DMS79 (cell line): ENCODE data around the gene BANP.
"Not testable (repeated sequence)": the region's sequence is repeated elsewhere in the genome, so short reads cannot be mapped to it uniquely, and the experiment has no call there.

Experiments used
- DNase-seq: peaks from one replicate; lab custom pipeline; 2025; lab: John Stamatoyannopoulos, UW

BANP gene

DNA sequence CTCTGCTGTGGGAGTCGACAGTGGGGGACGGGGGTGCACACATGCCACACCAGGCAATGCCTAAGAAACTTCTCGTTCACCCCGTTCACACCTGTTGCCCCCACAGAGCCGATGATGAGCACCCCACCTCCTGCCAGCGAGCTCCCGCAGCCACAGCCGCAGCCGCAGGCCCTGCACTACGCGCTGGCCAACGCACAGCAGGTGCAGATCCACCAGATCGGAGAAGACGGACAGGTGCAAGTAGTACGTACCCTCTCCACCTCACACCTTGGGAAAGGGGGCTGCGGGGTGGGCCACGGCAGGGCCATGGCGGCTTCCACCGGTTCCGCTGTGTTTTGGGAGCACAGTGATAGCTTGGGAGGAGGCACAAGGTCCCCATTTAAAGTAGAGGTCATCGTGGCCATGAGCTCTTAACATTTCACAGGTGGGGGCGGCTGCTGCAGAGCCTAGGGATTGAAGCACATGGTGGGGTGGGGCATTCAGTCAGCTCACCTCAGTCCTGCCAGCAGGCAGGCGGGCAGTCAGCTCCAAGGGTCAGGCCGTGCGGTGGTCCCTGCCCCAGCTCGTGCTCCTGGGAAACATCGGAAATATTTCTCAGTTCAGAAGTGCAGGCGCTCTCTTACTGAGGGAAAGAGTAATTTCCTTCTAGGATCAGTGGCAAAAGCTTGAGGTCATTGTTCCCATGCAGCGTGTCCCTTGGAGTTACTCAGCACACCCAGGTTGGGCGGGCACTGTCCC, 81.9 kb downstream of the BANP start:
- not testable (repeated sequence) for DNase-seq

DNA sequence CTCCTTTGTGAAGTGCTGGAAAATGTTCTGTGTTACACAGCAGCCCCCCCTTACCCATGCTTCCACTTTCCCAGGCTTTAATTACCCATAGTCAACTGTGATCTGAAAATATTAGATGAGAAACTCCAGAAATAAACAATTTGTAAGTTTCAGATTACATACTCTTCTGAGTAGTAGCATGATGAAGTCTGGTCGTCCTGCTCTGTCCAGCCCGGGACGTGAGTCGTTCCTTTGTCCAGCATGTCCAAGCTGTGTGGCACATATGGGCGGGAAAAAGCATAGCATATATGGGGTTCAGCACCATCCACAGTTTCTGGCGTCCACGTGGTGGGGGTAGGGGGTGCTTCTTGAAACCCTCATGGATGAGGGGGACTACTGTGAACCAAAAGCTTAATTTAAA, 83.5 kb downstream of the BANP start:
- no peak for DNase-seq

DNA sequence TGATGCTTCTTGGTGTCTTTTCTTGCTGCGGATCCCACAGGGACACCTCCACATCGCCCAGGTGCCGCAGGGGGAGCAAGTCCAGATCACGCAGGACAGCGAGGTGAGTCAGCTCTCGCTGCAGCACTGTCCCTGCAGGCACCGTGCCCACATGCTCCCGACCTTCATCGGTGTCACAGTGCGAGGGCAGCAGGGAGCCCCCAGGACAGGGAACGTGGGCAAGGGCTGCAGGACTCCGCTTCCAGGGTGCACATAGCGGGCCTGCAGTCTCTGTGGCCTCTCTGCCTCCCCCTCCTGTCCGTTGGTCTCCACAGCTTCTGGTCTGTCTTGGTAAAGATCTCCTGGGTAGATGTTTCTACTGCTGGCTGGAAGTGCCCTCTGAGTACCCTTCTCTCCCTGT, 84.1 kb downstream of the BANP start:
- no peak for DNase-seq

DNA sequence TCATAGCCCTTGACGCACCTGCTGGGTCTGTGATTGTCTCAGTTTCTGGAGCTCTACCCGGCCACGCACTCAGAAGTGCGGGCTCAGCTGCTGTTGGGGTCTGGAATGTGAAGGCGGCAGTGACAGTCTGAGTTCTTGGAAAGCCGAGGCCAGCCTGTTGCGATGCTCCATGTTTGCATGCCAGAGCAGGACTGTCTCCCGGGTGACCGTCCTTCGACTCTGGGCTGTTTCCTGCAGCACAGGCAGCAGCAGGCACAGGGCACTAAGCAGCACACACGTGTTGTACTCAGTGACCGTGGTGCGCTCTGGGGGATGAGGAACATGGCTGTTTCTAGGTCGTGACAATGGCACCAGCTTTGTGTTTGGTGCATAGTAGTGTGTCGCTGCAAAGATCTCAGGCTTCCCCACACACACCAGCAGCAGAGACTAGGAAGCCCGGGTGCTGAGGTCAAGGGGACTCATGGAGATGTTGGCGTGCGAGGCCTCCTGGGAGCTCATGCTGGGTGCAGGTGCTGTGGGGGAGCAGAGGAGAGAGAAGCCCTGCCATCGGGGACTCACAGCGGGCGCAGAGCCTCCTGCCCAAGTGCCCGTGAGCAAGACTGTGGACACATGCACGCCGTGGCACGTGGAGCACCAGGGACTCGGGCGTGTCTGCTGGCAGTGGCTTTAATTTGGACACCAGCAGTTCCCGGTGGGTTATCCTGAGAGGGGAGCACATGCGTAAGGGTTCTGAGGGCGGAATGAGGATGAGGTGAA, 84.8 kb downstream of the BANP start:
- DNase-seq: not testable (repeated sequence)

DNA sequence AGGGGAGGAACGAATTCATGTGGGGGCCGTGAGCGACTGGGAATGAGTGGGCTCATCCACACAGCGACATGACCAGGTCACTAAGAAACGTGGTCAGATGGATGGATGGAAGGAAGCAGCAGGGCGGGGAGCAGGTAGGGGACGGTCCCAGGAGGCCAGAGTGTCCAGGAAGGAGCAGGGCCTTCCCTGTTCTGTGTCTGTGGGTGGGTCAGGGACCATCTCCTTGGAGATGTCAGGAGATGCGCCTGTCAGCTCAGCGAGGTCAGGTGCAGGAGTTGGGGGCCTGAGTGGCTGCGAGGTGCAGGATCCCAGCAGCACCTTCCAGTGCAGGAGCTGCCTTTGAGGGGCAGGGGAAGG, 85.4 kb downstream of the BANP start:
- not testable (repeated sequence) for DNase-seq

DNA sequence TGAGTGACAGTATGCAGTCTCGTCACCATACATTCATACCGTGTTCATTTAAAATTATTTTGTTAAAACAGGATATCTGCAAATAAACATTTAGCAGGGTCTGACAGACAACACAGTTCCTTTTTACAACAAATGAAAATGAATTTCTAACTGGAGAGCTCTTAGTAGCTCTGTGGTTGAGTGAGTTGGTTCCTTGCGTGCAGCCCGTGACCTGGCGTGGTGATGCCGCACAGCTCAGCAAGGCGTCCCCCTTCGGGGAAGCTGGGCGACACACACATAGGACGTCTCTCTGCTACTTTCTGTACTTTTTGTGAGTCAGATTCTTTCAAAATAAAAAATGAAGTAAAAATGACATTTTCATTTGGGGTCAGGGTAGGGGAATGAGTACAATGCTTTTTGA, 86.1 kb downstream of the BANP start:
- DNase-seq: not testable (repeated sequence)

DNA sequence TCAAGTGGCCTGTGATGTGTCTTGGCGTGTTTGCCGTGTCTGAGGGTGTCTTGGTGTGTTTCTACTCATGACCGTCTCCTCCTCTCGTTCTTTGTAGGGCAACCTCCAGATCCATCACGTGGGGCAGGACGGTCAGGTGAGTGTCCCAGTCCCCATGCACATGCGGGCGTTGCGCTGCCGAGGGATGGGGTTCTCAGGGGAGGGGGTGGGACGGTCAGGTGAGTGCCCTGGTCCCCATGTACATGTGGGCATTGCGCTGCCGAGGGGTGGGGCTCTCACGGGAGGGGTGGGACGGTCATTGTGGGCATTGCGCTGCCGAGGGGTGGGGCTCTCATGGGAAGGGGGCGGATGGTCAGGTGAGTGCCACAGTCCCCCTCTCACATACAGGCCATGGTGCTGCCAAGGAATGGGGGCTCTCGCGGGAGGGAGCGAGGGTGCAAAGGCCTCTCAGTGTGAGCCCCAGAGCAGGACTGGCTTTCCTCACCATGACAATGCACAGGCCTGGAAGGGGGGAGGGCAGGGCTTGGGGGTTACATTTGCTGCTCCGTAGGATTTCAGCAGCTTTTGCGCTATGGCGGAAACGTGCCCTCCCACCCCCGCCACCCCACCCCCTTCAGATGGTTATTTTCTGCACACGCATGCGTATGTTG, 86.8 kb downstream of the BANP start:
- not testable (repeated sequence) for DNase-seq

DNA sequence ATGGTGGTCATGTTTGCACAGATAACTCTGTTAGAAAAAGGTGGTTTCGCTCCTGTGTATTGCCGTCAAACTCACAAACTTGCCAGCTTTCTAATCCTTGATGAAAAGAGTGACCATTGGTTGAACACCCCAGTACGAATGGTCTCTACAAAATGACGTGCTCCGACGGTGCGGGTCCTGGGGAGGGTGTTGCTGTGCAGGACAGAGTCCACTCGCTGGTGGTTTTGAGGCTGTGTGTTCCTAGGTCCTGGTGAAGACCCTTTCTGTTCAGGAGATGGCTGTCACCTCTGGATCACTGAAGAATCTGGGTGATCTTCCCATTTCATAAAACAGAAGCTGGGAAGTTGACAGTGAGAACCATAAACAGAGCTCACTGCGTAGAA, 87.3 kb downstream of the BANP start:
- not testable (repeated sequence) for DNase-seq

DNA sequence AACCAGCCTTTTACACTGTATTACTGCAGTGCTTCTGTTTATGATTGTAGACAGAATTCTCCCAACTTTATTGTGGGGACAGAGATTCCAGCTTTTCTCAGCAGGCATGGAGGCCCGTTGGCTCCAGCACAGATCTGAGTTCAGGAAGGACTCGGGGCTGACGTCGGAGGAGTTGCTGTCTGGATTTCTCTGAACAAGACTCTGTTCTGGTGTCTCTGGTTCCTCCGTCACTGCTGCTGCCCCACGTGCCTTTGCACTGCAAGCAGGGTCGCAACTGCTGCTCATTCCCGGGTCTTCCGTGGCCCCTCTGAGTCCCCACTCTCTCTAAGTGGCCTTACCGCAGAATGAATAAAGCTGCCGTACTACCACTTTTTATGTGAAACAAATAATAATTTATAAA, 88.4 kb downstream of the BANP start:
- DNase-seq: no peak

DNA sequence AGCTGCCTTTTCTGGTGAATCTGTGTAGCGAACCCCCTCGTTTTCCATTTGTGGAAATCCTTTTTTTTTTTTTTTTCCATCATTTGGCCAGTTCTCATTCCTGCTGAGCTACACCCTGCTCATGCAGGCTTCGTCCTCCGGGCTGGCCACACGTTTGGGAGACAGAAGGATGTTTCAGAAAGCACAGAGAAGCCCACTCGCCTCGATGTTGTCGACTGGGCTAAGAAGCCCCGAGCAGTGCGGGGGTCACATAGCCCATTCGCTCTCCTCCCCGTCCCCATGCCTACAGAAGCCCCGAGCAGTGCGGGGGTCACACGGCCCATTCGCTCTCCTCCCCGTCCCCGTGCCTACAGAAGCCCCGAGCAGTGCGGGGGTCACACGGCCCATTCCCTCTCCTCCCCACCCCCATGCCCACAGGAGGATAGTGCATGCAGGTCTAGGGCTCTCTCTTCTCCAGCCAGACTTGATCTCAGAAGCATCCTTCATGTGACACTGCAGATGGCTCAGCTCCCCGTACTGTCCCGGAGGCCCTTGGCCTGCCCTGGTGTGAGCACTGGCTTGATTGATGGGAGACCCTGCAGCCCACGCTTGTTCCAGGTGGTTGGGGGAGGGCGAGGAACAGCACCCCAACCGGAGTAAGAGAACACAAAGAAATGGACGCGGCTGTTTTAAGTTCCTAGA, 89.1 kb downstream of the BANP start:
- not testable (repeated sequence) for DNase-seq

DNA sequence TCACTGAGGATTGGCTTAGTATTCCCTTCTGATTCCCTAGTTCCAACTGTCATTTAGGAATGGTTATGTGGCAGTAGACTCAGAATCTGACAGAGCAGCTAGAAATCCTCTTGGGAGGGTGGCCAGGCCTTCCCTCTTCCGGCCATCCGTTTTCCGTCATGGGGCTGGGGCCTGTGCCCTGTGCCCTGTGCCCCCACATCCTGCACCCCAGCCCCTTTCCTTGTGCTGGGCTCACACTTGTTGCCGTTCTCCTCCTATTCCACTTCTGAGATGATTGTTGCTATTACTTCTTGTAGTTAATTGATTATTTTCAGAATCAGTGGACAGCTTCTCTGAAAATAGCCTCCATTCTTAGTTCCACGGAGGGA, 89.6 kb downstream of the BANP start:
- DNase-seq: not testable (repeated sequence)

DNA sequence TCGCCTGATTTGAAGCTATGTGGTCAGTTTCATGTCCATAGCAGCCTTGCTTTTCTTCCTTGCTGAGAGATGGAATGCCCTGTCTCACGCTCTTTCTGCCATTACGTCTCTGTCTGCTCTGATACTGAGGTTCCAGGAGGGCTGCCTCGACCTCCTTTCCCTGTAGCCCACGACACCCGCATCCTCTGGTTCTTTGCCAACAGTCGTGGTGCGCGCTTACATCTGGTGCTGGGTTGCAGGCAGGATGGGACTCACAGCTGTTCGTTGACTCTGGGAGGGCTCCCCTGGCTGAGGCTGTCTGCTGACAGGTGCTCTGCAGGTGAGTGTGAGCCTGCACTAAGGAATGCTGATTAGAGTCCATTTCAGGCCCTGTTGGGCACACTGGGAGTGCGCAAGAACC, 90.3 kb downstream of the BANP start:
- not testable (repeated sequence) for DNase-seq

DNA sequence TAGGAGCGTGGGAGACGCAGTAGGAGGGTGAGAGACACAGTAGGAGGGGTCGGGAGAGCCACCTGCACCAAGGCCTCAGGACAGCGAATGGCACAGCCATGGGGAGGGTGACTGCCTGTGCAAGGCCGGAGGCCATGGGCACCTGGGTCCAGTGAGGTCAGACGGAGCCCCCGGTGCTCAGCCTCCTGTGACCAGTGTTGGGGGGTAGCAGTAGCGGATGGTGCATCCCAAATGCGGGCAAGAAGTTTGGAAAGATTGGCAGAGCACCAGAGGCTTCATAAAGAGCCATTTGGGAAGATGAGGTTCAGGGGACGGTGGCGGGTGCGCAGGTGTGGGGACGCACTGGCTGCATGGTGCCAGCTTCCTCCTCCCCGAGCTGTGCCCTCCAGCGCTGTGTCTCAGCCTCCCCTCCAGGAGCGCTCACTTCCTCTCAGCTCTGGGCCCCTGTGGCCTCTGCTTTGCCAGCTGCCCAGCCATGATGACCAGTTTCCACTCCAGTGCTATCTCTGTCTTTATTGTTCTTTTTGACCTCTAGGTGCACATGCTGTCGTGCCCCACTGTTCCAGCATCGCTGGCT, 90.8 kb downstream of the BANP start:
- not testable (repeated sequence) for DNase-seq

DNA sequence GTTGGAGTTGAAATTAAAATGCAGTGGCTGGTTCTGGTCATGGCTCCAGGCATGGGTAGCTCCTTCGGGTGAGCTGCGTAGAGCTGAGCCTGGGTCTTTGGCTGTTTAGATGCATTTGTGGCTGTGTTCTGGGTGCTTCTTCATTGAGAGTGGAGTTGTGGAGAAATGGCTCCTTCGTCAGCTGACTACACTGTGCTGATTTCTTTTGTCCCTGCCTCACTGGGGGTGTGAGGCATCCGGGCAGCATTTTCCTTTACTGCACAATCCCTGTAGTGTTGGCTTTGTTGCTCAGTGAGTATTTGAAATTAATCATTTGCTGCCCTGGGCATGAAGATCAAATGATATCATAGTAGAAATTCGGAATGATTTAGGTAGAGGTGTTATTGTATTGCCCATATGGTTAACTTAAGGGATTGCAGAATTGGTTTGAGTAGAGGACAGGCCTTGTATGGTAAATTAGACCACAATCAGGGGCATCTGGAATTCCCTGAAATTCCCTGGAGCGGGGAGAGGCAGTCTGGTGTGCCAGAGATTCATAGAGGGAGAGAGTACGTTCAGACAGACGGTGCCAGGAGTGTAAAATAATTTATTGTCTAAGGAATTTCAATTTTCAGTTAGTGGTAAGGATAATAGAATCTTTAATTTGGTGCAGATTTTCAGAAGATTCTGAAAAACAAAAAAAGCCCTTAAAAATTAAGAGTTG, 92.1 kb downstream of the BANP start:
- not testable (repeated sequence) for DNase-seq

DNA sequence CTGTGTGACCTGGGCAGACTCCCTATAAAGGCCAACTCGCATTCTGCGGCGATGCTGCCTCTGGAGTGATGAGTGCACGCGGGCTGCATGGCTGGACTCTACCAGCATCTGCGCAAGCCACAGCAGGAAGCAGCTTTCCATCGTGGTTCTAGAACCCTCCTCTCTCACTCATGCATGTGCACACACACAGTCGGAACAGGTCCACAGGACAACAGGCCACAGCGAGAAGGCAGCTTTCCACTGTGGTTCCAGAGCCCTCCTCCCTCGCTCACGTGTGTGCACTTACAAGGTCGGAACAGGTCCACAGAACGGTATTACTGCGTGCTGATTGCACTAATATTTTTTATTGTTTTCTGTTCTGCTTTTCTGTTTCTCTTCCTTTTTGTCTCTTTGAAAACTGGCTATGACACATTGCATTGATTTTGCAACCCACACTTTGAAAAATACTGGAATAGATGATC, 92.9 kb downstream of the BANP start:
- DNase-seq: not testable (repeated sequence)

DNA sequence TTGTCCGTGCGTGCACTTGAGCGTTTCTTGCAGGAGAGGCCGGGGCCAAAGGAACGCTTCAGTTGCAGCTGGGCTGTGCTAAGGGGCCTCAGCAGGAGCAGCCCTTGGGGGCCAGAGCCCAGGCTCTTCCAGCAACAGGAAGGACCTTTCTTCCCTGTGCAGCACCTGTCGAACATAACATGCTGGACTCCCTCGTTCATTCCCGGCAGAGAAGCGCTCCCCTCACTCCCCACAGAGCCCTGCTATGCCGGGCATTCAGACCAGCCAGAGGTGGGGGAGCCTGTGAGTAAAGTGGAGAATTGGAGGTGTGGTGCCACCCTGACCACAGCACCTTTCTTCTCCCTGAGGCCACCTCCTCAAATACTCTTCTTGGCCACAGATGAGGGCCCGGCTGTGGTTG, 94.1 kb downstream of the BANP start:
- not testable (repeated sequence) for DNase-seq

DNA sequence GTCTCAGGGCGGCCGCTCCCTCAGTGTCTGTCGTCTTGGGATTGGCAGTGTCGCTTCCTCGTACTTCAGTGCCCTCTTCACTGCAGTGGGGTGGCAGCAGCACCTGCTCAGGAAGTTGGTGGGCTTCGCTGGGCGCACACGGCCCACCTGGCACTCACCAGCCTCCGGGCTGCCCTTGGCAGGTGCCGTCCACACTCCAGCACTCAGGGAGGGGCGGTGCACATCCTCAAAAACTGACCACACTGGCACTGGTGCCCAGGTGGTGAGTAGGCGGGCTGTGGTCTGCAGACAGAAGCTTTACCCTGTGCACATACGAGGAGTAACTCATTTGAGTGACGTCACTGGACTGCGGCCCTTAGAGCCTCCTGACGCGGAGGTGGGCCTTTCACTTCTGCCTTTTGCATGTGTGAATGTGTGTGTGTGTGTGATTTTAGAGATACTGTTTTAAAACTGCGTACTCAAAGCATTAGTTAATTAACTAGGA, 94.6 kb downstream of the BANP start:
- DNase-seq: no peak

DNA sequence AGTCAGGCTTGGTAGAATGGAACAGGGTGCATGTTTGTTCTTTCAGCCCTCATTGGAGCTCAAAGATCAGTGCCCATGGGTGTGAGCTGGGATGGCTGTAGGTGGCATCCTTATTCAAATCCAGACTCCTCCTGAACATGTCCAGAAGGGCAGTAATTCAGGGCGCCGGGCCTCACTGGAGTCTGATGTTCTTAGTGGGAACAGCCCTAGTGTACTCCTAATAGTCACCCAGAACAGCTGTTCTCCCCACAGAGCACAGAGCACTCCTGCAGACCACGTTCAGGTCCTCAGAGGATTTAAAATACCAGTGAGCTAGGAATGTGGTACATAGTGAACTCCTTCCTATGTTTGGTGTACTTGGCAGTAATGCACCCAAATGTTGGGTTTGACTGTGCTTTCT, 96.2 kb downstream of the BANP start:
- no peak for DNase-seq

DNA sequence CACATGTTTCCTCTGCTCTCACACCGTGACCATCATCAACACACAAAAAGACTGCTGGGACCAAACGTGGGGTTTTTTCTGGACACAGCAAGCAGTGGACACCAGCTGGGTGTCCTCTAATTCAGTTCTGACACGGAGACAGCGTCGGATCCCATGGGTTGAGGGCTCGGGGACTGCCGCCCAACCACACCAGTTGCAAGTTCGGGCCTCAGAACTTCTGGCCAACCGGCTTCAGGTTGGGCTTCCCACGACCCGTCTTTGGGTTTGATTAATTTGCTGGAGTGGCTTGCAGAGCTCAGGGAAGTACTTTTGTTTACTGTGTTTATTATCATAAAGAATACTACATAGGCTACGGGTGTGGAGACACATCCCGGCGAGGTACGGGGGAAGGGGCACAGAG, 97.8 kb downstream of the BANP start:
- no peak for DNase-seq

DNA sequence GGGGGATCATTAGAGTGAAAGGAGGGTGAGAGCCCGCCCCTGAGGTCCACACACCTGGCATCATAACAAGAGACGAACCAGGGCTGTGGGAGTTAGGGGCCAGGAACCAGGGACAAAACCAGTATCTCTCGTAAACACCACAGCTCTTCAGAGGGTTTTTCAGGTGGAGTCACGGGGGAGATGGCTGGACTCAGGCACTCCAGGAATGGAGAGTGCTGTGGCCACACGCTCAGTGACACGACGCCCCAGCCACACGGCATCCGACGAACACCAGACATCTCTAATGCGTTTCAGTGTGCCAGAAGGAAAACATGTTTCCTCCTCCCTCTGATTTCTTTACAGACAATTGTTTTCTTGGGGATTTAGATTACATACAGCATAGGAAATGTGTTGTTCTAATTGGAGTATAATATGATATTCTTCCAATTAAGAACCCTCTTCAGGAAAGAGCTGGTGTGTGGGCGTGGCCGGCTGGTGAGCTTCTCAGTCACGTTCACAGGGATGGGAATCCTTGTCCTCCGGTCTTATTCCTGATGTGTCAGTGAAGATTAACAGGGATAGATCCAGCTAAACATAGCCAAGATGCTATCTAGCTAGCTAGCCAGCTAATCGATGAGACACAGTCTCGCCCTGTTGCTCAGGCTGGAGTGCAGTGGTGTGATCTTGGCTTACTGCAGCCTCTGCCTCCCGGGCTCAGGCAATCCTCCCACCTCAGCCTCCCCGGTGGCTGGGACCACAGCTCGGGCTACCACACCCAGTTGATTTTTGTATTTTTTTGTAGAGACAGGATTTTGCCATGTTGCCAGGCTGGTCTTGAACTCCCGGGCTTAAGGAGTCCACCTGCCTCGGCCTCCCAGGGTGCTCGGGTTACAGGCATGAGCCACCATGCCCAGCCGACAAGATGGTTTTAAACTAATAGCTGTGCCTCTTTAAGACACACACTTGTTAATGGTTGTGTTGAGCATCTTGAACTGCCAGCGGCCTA, 98.6 kb downstream of the BANP start:
- no peak for DNase-seq
